GM23338 (cell line): ENCODE measurements around the gene UTP18.

Source experiments
- CREB1 ChIP-seq: fragments of 250-450 bp; sonication (Bioruptor Pico); IDR thresholded peaks from 2 replicates; pipeline ENCODE4 v1.5.0; 2020; ENCODE audit warnings: low read depth, mild to moderate bottlenecking, moderate library complexity
- EZH2 ChIP-seq: fragments of 200-600 bp; sonication (generic); IDR thresholded peaks from one replicate; pipeline ENCODE4 v1.8.0; 2017; ENCODE audit warnings: antibody characterized with exemption, mild to moderate bottlenecking, low read depth; ENCODE audit not compliant: unreplicated experiment
- EZH2phosphoT487 ChIP-seq: fragments of 200-600 bp; sonication (generic); IDR thresholded peaks from one replicate; pipeline ENCODE4 v1.8.1; 2018; ENCODE audit warnings: antibody characterized with exemption; ENCODE audit not compliant: unreplicated experiment
- JUNB ChIP-seq: IDR thresholded peaks from one replicate; pipeline ENCODE4 v1.6.1; 2016; ENCODE audit warnings: antibody characterized with exemption; ENCODE audit not compliant: unreplicated experiment
- POLR2AphosphoS5 ChIP-seq: IDR thresholded peaks from 2 replicates; pipeline ENCODE4 v1.6.1; 2016; ENCODE audit warnings: antibody characterized with exemption, low read depth
- STAT1 ChIP-seq: IDR thresholded peaks from one replicate; pipeline ENCODE4 v1.6.1; 2016; ENCODE audit warnings: antibody characterized with exemption; ENCODE audit not compliant: unreplicated experiment
- ZNF331 ChIP-seq: fragments of 250-450 bp; sonication (Bioruptor Pico); IDR thresholded peaks from 2 replicates; pipeline ENCODE4 v1.5.0; 2020; ENCODE audit warnings: low read depth, mild to moderate bottlenecking, moderate library complexity
- ZNF462 ChIP-seq: fragments of 250-450 bp; sonication (Bioruptor Pico); IDR thresholded peaks from 2 replicates; pipeline ENCODE4 v1.5.0; 2020; ENCODE audit warnings: mild to moderate bottlenecking, moderate library complexity
- TF ChIP-seq, protein P1 (sequence below), 2 experiments: fragments of 200-600 bp in 1 of 2; sonication (generic) in 1 of 2; conservative IDR thresholded peaks; 2 replicates each; pipeline versions ENCODE4 v1.5.1 to v1.6.1; 2016 to 2017; ENCODE audit warnings: antibody characterized with exemption in 2 of 2, low read depth in 2 of 2, mild to moderate bottlenecking in 2 of 2, moderate library complexity in 1 of 2
- TF ChIP-seq, protein P2 (sequence below): IDR thresholded peaks from one replicate; pipeline ENCODE4 v1.6.1; 2018; ENCODE audit warnings: antibody characterized with exemption; ENCODE audit not compliant: unreplicated experiment

GRCh38 chr17:51224402-51225262 is 35.7 kb upstream of the UTP18 start:
- no peak for TF ChIP-seq EZH2
- TF ChIP-seq, protein P1, sequence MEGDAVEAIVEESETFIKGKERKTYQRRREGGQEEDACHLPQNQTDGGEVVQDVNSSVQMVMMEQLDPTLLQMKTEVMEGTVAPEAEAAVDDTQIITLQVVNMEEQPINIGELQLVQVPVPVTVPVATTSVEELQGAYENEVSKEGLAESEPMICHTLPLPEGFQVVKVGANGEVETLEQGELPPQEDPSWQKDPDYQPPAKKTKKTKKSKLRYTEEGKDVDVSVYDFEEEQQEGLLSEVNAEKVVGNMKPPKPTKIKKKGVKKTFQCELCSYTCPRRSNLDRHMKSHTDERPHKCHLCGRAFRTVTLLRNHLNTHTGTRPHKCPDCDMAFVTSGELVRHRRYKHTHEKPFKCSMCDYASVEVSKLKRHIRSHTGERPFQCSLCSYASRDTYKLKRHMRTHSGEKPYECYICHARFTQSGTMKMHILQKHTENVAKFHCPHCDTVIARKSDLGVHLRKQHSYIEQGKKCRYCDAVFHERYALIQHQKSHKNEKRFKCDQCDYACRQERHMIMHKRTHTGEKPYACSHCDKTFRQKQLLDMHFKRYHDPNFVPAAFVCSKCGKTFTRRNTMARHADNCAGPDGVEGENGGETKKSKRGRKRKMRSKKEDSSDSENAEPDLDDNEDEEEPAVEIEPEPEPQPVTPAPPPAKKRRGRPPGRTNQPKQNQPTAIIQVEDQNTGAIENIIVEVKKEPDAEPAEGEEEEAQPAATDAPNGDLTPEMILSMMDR (conservative IDR thresholded peaks at IDR 0.05; ENCODE audit: low read depth in 2 of 2) = no peak
- TF ChIP-seq, protein P2, sequence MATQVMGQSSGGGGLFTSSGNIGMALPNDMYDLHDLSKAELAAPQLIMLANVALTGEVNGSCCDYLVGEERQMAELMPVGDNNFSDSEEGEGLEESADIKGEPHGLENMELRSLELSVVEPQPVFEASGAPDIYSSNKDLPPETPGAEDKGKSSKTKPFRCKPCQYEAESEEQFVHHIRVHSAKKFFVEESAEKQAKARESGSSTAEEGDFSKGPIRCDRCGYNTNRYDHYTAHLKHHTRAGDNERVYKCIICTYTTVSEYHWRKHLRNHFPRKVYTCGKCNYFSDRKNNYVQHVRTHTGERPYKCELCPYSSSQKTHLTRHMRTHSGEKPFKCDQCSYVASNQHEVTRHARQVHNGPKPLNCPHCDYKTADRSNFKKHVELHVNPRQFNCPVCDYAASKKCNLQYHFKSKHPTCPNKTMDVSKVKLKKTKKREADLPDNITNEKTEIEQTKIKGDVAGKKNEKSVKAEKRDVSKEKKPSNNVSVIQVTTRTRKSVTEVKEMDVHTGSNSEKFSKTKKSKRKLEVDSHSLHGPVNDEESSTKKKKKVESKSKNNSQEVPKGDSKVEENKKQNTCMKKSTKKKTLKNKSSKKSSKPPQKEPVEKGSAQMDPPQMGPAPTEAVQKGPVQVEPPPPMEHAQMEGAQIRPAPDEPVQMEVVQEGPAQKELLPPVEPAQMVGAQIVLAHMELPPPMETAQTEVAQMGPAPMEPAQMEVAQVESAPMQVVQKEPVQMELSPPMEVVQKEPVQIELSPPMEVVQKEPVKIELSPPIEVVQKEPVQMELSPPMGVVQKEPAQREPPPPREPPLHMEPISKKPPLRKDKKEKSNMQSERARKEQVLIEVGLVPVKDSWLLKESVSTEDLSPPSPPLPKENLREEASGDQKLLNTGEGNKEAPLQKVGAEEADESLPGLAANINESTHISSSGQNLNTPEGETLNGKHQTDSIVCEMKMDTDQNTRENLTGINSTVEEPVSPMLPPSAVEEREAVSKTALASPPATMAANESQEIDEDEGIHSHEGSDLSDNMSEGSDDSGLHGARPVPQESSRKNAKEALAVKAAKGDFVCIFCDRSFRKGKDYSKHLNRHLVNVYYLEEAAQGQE = no peak
- TF ChIP-seq ZNF462 (CRISPR knock-in tag) = no peak
- no peak for TF ChIP-seq EZH2phosphoT487
- TF ChIP-seq POLR2AphosphoS5 = no peak
- no peak for TF ChIP-seq STAT1
- no peak for TF ChIP-seq JUNB
- no peak for TF ChIP-seq ZNF331
- no peak for TF ChIP-seq CREB1 (CRISPR knock-in tag)
